ENCODE data around the gene CYP2C18. TPM values are rescaled to one million over a fixed set of nuclear protein-coding genes. Genes with fewer than 3 reads are reported as not detected.

Gene CYP2C18
- polyA plus RNA-seq, 2 of the 4 experiments (the other 2 are of a cell fraction): 0.05 TPM

DNA sequence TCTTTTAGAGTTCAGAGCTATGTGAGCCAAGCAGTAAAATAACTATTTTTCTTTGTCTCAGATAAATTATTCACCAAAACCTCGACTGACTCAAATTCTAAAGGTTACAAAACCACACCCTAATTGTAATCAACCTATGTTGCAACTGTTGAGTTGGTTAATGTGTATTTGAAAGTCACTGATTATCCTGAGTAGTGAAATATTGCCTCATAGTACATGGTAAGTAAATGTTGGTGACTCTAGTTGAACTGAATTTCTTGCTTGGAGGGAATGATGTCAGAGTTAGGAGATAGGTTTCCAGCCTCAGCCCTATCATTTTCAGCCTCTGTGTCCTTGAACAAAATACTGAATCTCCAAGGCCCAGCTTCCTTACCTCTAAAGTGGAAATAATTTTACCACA, 3.0 kb upstream of the CYP2C18 start (continued):
- TF ChIP-seq REST (IDR thresholded peaks at IDR 0.05) (no peak), ZSCAN20 (CRISPR knock-in tag; IDR thresholded peaks at IDR 0.05) (no peak), JUN (IDR thresholded peaks at IDR 0.05) (peak; percentile 72 to 94; a peak in 4 of 5 replicates), ELK1 (IDR thresholded peaks at IDR 0.05; ENCODE audit: low read depth, low read length) (no peak), RARB (CRISPR knock-in tag; IDR thresholded peaks at IDR 0.05) (no peak), ZNF302 (CRISPR knock-in tag; IDR thresholded peaks at IDR 0.05) (no peak), ESRRA (IDR thresholded peaks at IDR 0.05; ENCODE audit: borderline replicate concordance, low read length) (no peak), MYC (IDR thresholded peaks at IDR 0.05; ENCODE audit: borderline replicate concordance, low read length) (no peak), POLR2A (IDR thresholded peaks at IDR 0.05; ENCODE audit: low read length) (no peak), KDM1A (IDR thresholded peaks at IDR 0.05; ENCODE audit: low read depth) (no peak), FOSB (CRISPR knock-in tag; IDR thresholded peaks at IDR 0.05) (no peak), HEYL (CRISPR knock-in tag; IDR thresholded peaks at IDR 0.05) (no peak), POLR2AphosphoS2 (conservative IDR thresholded peaks at IDR 0.05; ENCODE audit: low read length) (no peak), NPAS2 (CRISPR knock-in tag; IDR thresholded peaks at IDR 0.05; ENCODE audit: borderline replicate concordance) (no peak), MAFK (IDR thresholded peaks at IDR 0.05; ENCODE audit: partially characterized antibody) (no peak), JUNB (IDR thresholded peaks at IDR 0.05) (peak; percentile 83), NR3C1 (IDR thresholded peaks at IDR 0.05) (no peak), KDM5A (IDR thresholded peaks at IDR 0.05) (no peak), CBX8 (IDR thresholded peaks at IDR 0.05) (no peak), EP300 (IDR thresholded peaks at IDR 0.05) (peak; percentile 86 to 90; a peak in 4 of 5 replicates), HOXB5 (CRISPR knock-in tag; IDR thresholded peaks at IDR 0.05) (no peak), FOXS1 (CRISPR knock-in tag; IDR thresholded peaks at IDR 0.05) (no peak), HOXB13 (CRISPR knock-in tag; IDR thresholded peaks at IDR 0.05; ENCODE audit: low read depth) (no peak), SMC3 (IDR thresholded peaks at IDR 0.05) (peak; percentile 65), RAD21 (conservative IDR thresholded peaks at IDR 0.05 in 1 of 2, IDR thresholded peaks at IDR 0.05 in 1 of 2) (peak; percentile 7 to 66; a peak in 4 of 5 replicates), GATA3 (IDR thresholded peaks at IDR 0.05; ENCODE audit: borderline replicate concordance) (peak; percentile 64; the same call in 1 of the 2 replicates), ZC3H11A (IDR thresholded peaks at IDR 0.05) (no peak), TP53 (CRISPR knock-in tag; IDR thresholded peaks at IDR 0.05) (no peak), RCOR1 (IDR thresholded peaks at IDR 0.05; ENCODE audit: low read depth, low read length) (no peak), NFE2L2 (conservative IDR thresholded peaks at IDR 0.05; ENCODE audit: low read length) (no peak), HMGXB4 (CRISPR knock-in tag; IDR thresholded peaks at IDR 0.05; ENCODE audit: borderline replicate concordance) (no peak), CHD4 (IDR thresholded peaks at IDR 0.05; ENCODE audit: borderline replicate concordance) (no peak), EHMT2 (IDR thresholded peaks at IDR 0.05; ENCODE audit: low read depth) (no peak), RFX5 (IDR thresholded peaks at IDR 0.05) (no peak)
- TF ChIP-seq, protein P1, sequence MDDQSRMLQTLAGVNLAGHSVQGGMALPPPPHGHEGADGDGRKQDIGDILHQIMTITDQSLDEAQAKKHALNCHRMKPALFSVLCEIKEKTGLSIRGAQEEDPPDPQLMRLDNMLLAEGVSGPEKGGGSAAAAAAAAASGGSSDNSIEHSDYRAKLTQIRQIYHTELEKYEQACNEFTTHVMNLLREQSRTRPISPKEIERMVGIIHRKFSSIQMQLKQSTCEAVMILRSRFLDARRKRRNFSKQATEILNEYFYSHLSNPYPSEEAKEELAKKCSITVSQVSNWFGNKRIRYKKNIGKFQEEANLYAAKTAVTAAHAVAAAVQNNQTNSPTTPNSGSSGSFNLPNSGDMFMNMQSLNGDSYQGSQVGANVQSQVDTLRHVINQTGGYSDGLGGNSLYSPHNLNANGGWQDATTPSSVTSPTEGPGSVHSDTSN (IDR thresholded peaks at IDR 0.05): no peak
- TF ChIP-seq, protein P2, sequence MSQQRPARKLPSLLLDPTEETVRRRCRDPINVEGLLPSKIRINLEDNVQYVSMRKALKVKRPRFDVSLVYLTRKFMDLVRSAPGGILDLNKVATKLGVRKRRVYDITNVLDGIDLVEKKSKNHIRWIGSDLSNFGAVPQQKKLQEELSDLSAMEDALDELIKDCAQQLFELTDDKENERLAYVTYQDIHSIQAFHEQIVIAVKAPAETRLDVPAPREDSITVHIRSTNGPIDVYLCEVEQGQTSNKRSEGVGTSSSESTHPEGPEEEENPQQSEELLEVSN (IDR thresholded peaks at IDR 0.05; ENCODE audit: borderline replicate concordance, low read depth): no peak
- TF ChIP-seq, protein P3, sequence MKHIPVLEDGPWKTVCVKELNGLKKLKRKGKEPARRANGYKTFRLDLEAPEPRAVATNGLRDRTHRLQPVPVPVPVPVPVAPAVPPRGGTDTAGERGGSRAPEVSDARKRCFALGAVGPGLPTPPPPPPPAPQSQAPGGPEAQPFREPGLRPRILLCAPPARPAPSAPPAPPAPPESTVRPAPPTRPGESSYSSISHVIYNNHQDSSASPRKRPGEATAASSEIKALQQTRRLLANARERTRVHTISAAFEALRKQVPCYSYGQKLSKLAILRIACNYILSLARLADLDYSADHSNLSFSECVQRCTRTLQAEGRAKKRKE (CRISPR knock-in tag; IDR thresholded peaks at IDR 0.05; ENCODE audit: low read depth): no peak

Data from A549 (cell line).